ENCODE results near the gene TICAM1.
A peak's percentile ranks its signal among the peaks of the same experiment; 100 is the strongest.
"Not testable (repeated sequence)": the region's sequence is repeated elsewhere in the genome, so short reads cannot be mapped to it uniquely, and the experiment has no call there.

TICAM1 gene

DNA sequence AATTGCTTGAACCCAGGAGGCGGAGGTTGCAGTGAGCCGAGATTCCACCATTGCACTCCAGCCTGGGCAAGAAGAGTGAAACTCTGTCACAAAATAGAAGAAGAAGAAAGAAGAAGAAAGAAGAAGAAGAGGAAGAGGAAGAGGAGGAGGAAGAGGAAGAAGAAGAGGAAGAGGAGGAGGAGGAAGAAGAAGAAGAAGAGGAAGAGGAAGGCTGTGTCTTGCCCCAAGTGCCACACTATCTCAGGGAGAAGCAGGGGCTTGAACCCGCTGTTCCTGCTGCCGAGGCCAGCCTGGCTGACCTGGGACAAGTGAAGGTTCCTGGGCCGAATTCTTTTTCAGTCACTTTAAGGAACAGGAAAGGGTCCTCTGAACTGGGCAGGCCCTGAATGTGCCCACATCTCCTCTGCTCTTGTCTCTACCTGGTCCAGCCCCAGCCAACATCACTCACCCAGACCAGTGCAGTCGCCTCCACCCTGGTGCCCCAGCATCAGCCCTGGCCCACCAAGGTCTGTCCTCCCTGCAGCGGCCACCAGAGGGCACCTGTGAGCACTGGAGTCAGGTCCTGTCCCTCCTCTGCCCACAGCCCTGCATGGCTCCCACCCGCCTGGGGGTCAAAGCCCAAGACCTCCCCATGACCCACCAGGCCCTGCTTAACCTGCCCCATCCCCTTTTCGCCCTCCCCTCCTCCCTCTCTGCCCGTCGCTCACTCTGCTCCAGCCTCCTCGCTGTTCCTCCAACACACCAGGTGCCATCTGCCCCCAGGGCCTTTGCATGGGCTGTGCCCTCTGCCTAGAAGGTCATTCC, 20.0 kb downstream of the TICAM1 start:
- CTCF ChIA-PET: no interaction called here
- POLR2A ChIA-PET: no interaction called here
- peak; percentile 74 for DNase-seq (ENCODE audit: extremely low spot score)
- TF ChIP-seq FOXA1 (IDR thresholded peaks at IDR 0.05) (no peak), ZNF384 (IDR thresholded peaks at IDR 0.05) (peak; percentile 50; the same call in 1 of the 2 replicates)

DNA sequence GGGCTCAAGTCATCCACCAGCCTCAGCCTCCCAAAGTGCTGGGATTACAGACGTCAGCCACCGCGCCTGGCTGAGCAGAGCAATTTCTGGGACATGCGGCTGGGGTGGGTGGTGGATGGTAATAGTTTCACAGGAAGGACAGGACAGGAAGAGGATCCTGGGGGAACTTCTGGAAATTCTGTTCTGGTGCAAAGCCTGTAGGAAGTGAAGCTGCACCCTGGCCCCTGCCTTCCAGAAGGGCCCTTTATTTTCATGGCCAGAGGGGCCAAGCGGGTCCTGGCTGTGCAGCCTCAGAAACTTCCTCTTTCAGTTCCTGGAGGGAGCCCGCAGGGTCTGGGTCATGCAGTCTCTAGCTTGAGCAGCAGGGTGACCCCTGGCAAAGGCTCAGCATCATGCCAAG, 24.3 kb downstream of the TICAM1 start:
- DNase-seq (ENCODE audit: extremely low spot score): no peak
- CTCF ChIA-PET: no interaction called here
- no peak for TF ChIP-seq SP1 (IDR thresholded peaks at IDR 0.05)
- TF ChIP-seq SUZ12 (IDR thresholded peaks at IDR 0.05): no peak
- TF ChIP-seq NFRKB (IDR thresholded peaks at IDR 0.05): no peak
- TF ChIP-seq LEF1 (IDR thresholded peaks at IDR 0.05; ENCODE audit: borderline replicate concordance): no peak
- POLR2A ChIA-PET: no interaction called here

DNA sequence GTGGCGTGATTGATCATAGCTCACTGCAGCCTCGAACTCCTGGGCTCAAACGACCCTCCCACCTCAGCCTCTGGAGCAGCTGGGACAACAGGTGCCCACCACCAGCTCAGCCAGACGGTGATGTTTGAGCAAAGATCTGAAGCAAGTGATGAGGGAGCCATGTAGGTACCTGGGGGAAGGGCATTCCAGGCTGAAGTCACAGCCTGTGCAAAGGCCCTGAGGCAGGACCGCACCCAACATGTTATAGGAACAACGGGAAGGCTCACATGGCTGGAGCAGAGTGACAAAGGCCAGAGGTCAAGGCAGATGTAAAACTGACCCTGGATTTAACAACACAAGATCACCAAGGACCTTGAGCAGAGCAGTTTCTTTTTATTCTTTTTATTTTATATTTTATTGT, 25.1 kb downstream of the TICAM1 start:
- ChIA-PET POLR2A (no interaction called here), CTCF (no interaction called here)
- DNase-seq (ENCODE audit: extremely low spot score): no peak
- TF ChIP-seq SP1 (IDR thresholded peaks at IDR 0.05) (no peak), ZNF384 (IDR thresholded peaks at IDR 0.05) (no peak), SUZ12 (IDR thresholded peaks at IDR 0.05) (no peak), FOXA1 (IDR thresholded peaks at IDR 0.05) (no peak), FOXM1 (IDR thresholded peaks at IDR 0.05; ENCODE audit: borderline replicate concordance) (no peak), L3MBTL2 (conservative IDR thresholded peaks at IDR 0.05) (no peak), FOXK2 (IDR thresholded peaks at IDR 0.05) (no peak), LEF1 (IDR thresholded peaks at IDR 0.05; ENCODE audit: borderline replicate concordance) (no peak), HDGF (IDR thresholded peaks at IDR 0.05; ENCODE audit: borderline replicate concordance) (no peak), BHLHE40 (IDR thresholded peaks at IDR 0.05; ENCODE audit: borderline replicate concordance) (no peak), CTBP1 (IDR thresholded peaks at IDR 0.05; ENCODE audit: borderline replicate concordance) (no peak), NFRKB (IDR thresholded peaks at IDR 0.05) (no peak)
- TF ChIP-seq, protein P1, sequence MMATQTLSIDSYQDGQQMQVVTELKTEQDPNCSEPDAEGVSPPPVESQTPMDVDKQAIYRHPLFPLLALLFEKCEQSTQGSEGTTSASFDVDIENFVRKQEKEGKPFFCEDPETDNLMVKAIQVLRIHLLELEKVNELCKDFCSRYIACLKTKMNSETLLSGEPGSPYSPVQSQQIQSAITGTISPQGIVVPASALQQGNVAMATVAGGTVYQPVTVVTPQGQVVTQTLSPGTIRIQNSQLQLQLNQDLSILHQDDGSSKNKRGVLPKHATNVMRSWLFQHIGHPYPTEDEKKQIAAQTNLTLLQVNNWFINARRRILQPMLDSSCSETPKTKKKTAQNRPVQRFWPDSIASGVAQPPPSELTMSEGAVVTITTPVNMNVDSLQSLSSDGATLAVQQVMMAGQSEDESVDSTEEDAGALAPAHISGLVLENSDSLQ (IDR thresholded peaks at IDR 0.05): no peak

DNA sequence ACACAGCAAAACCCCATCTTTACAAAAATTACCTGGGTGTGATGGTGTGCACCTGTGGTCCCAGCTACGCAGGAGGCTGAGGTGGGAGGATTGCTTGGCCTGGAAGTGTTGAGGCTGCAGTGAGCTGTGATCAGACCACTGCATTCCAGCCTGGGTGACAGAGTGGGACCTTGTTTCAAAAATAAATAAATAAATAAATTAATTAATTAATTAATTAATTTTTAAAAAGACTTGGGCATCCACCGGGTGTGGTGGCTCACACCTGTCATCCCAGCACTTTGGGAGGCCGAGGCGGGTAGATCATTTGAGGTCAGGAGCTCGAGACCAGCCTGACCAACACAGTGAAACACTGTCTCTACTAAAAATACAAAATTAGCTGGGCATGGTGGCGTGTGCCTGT, 26.4 kb downstream of the TICAM1 start:
- POLR2A ChIA-PET: not testable (repeated sequence)

DNA sequence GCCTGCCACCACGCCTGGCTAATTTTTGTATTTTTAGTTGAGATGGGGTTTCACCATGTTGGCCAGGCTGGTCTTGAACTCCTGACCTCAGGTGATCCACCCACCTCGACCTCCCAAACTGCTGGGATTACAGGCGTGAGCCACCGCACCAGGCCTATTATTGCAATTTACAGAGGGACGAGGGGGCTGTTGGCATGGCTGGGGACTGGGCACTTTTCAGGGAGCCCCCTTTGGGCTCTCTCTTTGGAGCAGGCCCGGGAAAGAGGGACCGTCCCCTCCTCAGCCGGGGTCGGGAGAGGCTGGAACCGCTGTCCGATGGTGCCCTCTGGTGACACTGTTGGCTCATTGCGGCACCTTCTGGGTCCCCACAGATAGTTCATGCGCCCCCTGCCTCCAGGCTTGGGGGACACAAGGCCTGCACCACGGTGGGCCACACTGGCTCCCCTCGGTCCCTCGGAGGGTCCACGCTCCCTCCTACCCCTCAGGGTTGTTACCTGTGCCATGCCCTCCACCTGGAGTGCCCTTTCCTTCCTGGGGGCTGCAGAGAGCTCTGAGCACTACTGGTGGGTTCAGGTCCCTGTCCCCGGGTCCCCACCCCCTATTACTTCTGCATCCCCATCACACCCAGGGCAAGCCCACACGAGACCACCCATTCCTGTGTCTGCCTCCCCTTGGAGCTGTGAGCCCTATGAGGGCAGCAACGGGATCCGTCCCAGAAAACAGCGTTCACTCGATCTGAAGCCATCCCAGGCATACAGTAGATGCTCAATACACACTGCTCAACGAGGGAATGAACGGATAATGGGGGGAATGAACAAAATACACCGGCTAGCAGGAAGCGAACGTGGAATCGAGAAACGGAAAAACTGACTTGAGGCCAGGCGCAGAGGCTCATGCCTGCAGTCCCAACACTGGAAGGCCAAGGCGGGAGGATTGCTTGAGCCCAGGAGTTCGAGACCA, 27.5 kb downstream of the TICAM1 start:
- peak; percentile 75 for DNase-seq (ENCODE audit: extremely low spot score)
- TF ChIP-seq LEF1 (IDR thresholded peaks at IDR 0.05; ENCODE audit: borderline replicate concordance) (no peak), NFRKB (IDR thresholded peaks at IDR 0.05) (no peak), FOXA1 (IDR thresholded peaks at IDR 0.05) (no peak), FOXM1 (IDR thresholded peaks at IDR 0.05; ENCODE audit: borderline replicate concordance) (no peak), HDGF (IDR thresholded peaks at IDR 0.05; ENCODE audit: borderline replicate concordance) (no peak), CTBP1 (IDR thresholded peaks at IDR 0.05; ENCODE audit: borderline replicate concordance) (no peak), SUZ12 (IDR thresholded peaks at IDR 0.05) (no peak), L3MBTL2 (conservative IDR thresholded peaks at IDR 0.05) (no peak)
- TF ChIP-seq, protein P1 (IDR thresholded peaks at IDR 0.05): no peak
- CTCF ChIA-PET: interaction anchor here (0.8 to 1.3 kb wide), 3 partner anchors 10 to 224 kb away, joined by 3 to 7 read pairs (median 7); no protein-coding TSS in a partner anchor
- POLR2A ChIA-PET: no interaction called here

More for the DNA sequence above, 26.4 kb downstream of the TICAM1 start:
- CTCF ChIA-PET: interaction anchor here (0.6 to 1.3 kb wide), 3 partner anchors 14 to 221 kb away, joined by 3 read pairs; no protein-coding TSS in a partner anchor
- DNase-seq (ENCODE audit: extremely low spot score): not testable (repeated sequence)

DNA sequence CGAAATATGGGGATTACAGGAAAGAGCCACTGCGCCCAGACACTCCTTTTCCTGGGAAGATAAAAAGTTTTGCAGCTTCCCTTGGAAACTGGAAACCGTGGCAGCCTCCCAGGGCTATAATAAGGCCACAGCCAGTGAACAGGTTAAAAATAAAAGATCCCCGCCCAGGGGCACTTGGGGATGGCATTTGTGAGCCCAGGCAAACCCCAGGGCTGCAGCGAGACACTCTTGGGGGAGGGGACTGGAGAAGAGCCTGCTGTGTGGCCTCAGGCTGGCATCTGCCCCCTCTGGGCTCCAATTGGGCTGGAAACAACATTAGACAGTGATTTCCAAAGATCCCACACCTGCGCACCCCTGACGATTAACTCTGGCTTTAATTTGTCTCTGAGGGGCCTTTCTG, 28.8 kb downstream of the TICAM1 start:
- DNase-seq (ENCODE audit: extremely low spot score): no peak
- POLR2A ChIA-PET: no interaction called here
- TF ChIP-seq CTBP1 (IDR thresholded peaks at IDR 0.05; ENCODE audit: borderline replicate concordance): no peak
- TF ChIP-seq BHLHE40 (IDR thresholded peaks at IDR 0.05; ENCODE audit: borderline replicate concordance): no peak
- no peak for TF ChIP-seq SP1 (IDR thresholded peaks at IDR 0.05)
- no peak for TF ChIP-seq ARNT (IDR thresholded peaks at IDR 0.05)
- TF ChIP-seq ZNF384 (IDR thresholded peaks at IDR 0.05): no peak
- no peak for TF ChIP-seq FOXM1 (IDR thresholded peaks at IDR 0.05; ENCODE audit: borderline replicate concordance)
- TF ChIP-seq FOXK2 (IDR thresholded peaks at IDR 0.05): no peak
- no peak for TF ChIP-seq NFRKB (IDR thresholded peaks at IDR 0.05)
- TF ChIP-seq LEF1 (IDR thresholded peaks at IDR 0.05; ENCODE audit: borderline replicate concordance): no peak
- no peak for TF ChIP-seq FOXA1 (IDR thresholded peaks at IDR 0.05)
- TF ChIP-seq HDGF (IDR thresholded peaks at IDR 0.05; ENCODE audit: borderline replicate concordance): no peak
- TF ChIP-seq TARDBP (IDR thresholded peaks at IDR 0.05): no peak
- CTCF ChIA-PET: no interaction called here

DNA sequence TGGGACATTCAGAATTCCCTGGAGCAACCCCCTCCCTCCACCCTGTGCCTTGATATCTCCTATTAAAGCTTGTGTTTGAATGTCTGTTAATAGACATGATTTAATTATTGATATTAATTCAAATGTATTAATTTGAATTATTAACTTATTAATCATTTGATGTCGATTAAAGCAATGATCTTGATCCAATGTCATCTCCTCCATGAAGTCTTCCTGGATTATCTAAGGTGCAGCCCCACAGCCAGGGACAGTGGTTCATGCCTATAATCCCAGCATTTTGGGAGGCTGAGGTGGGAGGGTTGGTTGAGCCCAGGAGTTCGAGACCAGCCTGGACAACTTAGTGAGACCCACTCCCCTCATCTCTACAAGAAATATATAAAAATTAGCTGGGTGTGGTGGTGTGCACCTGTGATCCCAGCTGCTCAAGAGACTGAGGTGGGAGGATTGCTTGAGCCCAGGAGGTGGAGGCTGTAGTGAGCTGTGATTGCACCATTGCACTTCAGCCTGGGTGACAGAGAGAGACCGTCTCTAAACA, 30.4 kb downstream of the TICAM1 start:
- ChIA-PET POLR2A (no interaction called here), CTCF (no interaction called here)
- DNase-seq (ENCODE audit: extremely low spot score): no peak
- TF ChIP-seq ELF4 (IDR thresholded peaks at IDR 0.05): no peak
- TF ChIP-seq, protein P1 (IDR thresholded peaks at IDR 0.05): no peak
- no peak for TF ChIP-seq ARNT (IDR thresholded peaks at IDR 0.05)
- TF ChIP-seq BHLHE40 (IDR thresholded peaks at IDR 0.05; ENCODE audit: borderline replicate concordance): no peak
- no peak for TF ChIP-seq L3MBTL2 (conservative IDR thresholded peaks at IDR 0.05)

Measured in HEK293T (cell line).